Fibroblast of mammary gland (primary cell): ENCODE data around the gene GPX1.

ENCODE experiments used
- DNase-seq: peaks from one replicate; pipeline ENCODE4 v3.0.0-alpha.2; 2010; ENCODE audit warnings: low read depth
- H3K4me3 ChIP-seq: 2 replicates; pipeline ENCODE4 v1.5.1; 2011; ENCODE audit warnings: low read depth, mild to moderate bottlenecking, low read length, moderate library complexity; ENCODE audit not compliant: control insufficient read depth
- CTCF ChIP-seq: conservative IDR thresholded peaks from 2 replicates; pipeline ENCODE4 v1.5.1; 2011; ENCODE audit warnings: low read depth, low read length, inconsistent platforms; ENCODE audit not compliant: control insufficient read depth, insufficient read depth

GPX1 gene

DNA sequence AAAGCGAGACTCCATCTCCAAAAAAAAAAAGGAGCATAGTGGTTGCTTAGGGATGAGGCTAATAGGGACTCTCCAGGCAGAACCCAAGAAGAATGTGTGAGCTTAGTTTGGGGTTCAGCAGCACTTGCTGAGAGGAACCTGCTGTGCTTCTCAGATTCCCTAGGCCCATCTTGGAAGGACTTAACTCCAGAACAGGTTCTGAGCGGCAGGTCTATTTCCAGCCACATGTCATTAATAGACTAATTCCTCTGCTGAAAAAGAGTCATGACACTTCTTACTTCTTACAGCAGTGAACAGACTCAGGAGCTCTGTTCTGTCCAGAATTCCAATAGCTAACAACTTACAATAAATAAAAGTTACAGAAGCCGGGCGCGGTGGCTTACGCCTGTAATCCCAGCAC lies 31.1 kb upstream of the GPX1 start:
- TF ChIP-seq CTCF: no peak
- no peak for DNase-seq
- H3K4me3 ChIP-seq: no peak overlapping the region

GRCh38 chr3:49388289-49388820 lies 30.2 kb upstream of the GPX1 start:
- no peak for TF ChIP-seq CTCF
- DNase-seq: peak; percentile 25
- no peak overlapping the region for H3K4me3 ChIP-seq

- peak; percentile 64 for DNase-seq
- no peak for TF ChIP-seq CTCF
- no peak overlapping the region for H3K4me3 ChIP-seq
These were observed 29.6 kb upstream of the GPX1 start for GRCh38 chr3:49387721-49388120.

DNA sequence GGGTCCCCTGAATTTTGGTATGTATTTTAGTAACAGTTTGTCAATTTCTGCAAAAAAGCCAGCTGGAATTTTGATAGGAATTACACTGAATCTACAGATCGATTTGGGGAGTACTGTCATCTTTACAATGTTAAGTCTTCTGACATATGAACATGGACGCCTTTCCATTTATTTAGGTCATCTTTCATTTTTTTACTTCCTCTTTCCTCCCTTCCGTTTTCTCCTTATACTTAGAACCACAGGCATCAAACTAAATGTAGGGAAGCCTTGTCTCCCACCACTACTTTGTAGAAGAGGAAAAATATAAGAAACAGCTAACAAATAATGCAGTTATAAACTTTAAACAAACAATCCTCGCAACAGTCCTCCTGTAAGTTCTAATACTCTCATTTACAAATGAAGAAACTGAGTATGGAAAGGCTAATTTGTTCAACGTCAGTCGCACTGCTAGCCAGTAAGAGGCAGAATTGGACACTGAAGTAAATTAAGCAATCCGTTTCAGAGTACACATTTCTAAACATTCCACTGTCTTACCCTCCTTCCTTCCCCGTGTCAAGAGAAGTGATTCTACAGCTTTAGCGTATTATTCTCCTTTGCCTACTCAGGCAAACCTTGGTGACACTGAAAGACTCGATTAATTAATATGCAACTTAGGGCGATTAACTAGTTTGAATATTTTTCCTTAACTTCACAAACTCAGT lies 28.1 kb upstream of the GPX1 start:
- no peak for TF ChIP-seq CTCF
- no peak for DNase-seq
- H3K4me3 ChIP-seq: no peak overlapping the region

GRCh38 chr3:49385617-49386016 lies 27.5 kb upstream of the GPX1 start:
- no peak for DNase-seq
- no peak for TF ChIP-seq CTCF
- H3K4me3 ChIP-seq: no peak overlapping the region

DNA sequence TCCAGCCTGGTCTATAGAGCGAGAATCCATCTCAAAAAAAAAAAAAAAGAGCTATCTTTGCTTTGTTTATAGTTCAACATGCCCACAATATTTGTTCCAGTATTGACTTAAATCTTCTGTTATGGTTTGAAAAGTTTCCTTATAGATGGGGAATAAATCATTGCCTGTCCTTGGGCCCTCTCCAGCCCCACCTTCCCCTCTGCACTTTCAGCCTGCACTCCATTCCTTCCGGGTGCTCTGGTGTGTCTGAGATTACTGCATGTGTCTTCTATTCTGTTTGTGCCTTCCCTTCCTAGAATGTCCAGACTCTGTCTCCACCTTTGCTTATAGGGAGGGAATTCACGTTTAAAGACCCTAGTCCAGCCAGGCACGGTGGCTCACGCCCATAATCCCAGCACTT lies 25.2 kb upstream of the GPX1 start:
- H3K4me3 ChIP-seq: no peak overlapping the region
- TF ChIP-seq CTCF: no peak
- DNase-seq: no peak

- H3K4me3 ChIP-seq: no peak overlapping the region
- peak; percentile 89 for DNase-seq
- no peak for TF ChIP-seq CTCF
These were observed 20.2 kb upstream of the GPX1 start for GRCh38 chr3:49378249-49378895.
